ENCODE data around the gene PTPRG.

DNA sequence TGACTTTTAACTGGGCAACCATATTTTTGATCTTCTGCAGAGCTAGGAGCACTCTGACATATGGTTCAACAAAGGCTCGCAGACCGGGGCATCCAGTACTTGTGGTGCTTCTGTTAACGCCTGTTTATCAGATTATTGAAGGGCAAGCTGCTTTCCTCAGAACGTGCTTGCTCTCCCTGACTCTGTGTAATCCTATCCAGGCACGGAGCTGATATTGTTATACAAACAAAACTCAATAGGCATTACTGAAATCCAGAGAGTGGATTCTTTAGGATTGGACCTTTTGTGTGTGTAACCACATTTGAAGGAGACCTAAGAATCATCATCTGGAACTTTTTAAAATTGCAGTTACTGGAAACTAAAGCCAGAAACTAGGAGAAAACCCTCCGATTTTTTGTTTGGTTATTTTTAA lies 246.5 kb downstream of the PTPRG start:
- no peak for TF ChIP-seq POLR2A (IDR thresholded peaks at IDR 0.05)
- TF ChIP-seq, protein P1, sequence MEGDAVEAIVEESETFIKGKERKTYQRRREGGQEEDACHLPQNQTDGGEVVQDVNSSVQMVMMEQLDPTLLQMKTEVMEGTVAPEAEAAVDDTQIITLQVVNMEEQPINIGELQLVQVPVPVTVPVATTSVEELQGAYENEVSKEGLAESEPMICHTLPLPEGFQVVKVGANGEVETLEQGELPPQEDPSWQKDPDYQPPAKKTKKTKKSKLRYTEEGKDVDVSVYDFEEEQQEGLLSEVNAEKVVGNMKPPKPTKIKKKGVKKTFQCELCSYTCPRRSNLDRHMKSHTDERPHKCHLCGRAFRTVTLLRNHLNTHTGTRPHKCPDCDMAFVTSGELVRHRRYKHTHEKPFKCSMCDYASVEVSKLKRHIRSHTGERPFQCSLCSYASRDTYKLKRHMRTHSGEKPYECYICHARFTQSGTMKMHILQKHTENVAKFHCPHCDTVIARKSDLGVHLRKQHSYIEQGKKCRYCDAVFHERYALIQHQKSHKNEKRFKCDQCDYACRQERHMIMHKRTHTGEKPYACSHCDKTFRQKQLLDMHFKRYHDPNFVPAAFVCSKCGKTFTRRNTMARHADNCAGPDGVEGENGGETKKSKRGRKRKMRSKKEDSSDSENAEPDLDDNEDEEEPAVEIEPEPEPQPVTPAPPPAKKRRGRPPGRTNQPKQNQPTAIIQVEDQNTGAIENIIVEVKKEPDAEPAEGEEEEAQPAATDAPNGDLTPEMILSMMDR (IDR thresholded peaks at IDR 0.05), result no peak

All from adrenal gland (tissue), 5 donors.